Measurements from ENCODE around the gene NXNL2.

The NXNL2 gene

DNA sequence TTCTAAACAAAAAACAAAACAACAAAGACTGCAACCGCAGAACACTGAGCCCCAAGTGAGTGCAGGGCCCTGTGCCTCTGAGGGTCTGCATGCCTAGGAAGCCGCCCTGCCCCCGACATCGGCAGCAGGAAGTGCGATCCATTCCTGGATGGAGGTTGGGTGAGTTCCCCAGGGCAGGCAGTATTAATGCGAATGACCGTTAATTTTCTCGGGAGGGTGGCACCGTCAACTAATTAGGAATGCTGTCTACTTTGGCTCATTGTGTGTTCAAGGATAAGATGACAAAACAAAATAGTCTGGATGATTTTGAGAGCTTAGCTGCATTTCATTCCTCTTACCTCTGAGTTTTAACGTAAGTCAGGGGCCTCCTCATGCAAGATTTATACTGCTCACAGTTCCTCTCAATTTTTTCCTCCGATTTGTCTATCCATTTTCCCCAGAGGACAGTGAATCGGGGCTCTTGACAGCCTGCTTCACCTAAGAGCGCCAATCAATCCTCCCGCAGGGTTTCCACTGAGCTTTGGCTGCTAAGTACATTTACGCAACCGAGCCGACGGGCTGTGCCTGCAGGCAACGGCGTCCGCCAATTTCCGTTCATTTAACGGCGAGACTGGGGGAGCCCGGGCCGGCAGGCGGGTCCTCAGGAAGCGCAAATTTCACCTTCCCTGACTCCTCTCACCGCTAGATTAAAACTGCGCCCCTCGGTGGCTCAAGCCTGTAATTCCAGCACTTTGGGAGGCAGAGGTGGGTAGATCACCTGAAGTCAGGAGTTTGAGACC lies 2.9 kb upstream of the NXNL2 start:
- DNase-seq: peak in 1 of 5 experiments; percentile 19

DNA sequence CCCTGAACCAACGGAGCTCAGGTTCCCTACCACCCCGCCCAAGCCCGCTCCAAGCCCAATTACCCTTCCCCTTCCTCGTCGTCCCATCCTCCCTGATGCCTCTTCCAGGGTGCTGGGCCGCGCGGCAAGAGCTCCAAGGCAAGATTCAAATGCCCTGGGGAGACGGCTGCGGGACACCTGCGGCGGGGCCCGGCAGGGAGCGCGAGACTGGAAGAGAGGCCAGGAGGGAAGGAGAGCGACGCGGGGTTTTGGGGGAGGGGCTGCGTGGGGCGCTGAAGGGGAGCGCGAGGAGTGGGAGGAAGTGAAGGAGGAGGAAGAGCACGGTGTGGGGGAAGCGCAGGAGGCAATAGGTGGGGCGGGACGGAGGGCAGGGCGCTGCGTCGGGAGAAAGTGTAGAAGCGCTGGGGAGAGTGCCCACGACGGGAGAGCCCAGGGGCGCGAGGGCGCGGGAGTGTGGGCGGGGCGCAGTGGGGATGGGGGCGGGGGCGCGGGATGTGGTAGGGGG lies 975 bp upstream of the NXNL2 start:
- no peak for DNase-seq

DNA sequence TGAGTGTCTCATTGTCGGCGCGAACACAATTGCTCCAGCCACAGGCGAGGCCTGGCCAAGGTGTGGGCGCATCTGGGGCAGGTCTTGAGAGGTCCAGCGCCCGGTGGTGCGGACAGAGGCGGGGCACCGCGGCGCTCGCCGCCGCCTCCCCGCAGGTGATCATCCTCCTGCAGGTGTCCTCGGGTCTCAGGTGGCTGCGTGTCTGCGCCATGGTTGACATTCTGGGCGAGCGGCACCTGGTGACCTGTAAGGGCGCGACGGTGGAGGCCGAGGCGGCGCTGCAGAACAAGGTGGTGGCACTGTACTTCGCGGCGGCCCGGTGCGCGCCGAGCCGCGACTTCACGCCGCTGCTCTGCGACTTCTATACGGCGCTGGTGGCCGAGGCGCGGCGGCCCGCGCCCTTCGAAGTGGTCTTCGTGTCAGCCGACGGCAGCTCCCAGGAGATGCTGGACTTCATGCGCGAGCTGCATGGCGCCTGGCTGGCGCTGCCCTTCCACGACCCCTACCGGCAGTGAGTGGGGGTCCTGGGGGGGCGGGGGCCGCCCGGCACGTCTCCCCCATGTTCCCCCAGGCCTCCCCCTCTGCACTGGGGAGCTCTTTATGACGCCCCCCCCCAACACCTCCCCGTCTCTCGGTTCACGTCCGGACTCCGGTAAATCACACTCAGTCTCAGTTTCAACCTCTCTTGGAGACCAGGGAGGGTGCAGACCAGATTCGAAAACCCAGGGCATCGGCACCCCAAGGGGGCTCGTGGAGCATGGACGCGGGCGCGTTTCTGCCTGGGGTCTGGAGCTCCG lies 446 bp downstream of the NXNL2 start:
- peak in 2 of 5 experiments; percentile 7 to 23 for DNase-seq

DNA sequence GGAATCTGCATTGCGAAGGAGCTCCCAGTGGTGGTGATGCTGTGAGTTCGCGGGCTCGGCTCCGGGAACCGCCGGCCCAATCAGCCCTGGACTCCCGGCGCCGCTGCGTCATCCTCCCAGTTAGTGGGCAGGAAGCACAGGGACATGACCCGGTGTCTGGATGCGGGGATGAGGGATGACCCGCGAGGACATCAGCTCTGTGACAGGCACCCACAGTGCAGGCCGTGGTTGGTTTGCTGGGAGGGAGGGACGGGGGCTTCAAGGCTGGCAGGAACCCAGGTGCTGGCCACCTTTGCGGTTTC lies 996 bp downstream of the NXNL2 start:
- no peak for DNase-seq

DNA sequence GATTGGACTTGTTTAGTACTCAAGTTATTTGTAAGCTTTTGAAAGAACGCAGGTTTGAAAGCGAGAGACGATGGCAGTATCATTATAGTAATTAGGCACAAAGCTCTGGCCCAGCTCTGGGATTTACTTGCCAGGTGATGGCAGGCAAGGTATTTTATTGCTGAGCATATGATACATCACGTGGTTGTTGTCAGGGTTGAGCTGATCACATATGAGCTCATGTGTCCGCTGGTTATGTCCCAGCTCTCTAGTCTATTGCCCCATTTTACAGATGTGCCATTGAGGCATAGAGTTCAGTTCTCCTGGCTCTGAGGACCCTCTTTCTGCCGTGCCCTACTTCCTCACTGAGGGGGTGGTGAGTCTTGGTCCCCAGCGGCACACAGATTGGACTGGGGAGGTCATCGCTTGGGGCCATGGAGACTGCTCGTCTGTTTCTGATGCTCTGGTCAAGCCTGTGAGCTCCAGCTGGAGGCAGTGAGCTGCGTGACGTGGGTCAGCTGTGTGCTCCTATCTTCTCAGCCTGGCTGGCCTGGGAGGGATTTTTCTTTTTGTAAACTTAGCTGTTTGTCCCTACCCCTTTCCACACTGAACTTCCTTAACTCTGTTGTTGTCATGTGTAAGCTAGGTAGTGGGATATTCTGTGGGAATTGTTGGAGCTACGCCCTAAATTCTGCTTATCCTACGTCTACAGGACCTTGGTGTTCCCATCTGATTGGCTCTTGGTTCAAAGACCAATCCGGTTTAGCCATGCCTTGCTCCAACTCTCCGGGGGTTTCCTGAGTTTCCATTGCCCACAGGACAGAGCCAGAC lies 2.2 kb downstream of the NXNL2 start:
- no peak for DNase-seq

- peak in 2 of 5 experiments; percentile 4 to 82 for DNase-seq
Observed at GRCh38 chr9:88537761-88538091, 2.7 kb downstream of the NXNL2 start.

DNA sequence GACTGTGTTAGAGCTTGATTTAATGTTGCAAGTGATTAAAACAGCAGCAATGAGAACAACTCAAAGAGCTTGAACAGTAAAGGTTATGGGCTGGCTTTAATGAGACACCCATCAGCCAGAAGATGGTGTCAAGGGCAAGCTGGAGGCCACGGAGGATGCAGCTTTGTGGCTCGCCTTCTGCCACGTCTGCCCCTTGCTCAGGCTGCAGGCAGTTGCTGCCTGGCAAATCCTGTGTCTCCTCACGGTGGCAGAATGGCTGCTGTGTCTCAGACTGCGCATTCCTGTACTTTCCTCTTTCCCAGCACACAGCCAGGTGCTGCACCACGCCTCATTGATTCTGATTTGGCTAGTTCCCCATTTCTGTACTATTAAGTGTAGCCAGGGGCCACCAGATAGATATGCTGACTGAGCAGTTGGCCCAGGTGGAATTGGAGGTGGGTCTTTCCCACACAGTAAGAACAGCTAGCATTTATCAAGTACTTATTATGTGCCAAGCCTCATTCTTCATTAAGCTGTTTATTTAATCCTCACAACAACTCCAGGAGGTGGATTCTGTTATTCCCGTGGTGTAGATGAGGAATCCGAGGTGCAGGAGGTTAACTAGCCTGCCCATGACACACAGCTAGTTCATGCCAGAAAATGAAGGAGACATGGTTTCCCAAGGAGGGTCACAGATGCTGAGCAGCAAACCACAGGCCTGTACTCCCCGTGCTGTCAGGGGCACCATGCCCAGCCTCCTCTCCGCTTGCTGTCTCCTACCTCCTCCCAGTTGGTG lies 3.5 kb downstream of the NXNL2 start:
- DNase-seq: no peak

DNA sequence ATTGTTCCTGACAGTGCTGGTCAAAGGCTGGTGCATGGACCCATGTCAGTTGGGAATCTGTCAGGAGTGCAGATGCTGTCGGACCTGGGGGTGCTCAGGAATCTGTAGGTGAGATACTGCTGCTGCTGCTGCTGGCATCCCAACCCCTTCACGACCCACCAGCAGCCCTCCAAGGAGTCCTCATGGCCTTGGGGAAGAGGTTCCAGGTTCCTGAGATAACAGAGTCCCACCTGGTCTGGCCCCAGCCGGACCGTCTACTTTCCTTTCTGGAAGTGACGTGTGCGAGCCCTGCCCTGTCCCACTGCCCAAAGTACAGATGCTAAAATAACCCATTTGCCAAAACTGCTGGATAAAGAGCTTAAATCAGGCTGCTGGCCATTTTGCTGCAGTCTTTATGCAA lies 4.3 kb downstream of the NXNL2 start:
- no peak for DNase-seq

DNA sequence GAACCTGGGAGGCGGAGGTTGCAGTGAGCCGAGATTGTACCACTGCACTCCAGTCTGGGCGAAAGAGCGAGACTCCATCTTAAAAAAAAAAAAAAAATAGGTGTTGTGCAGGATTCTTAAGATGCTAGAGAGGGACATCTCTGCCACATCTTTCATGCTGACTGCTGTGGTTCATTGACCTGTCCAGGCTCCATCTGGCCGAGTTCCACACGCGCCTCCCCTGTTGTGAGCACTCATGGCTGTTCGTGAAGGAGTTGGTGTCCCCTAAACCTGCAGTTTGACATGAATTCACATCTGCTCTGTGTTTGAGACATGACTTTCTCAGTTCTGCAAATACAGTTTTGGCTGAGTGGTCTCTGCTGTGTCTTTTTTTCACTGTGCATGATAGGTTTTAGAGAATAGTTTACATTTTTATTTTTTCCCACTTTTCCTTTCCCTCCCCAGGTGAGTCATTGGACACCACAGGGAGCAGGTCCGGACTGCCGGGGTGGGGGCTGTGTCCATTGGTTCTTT lies 5.3 kb downstream of the NXNL2 start:
- DNase-seq: no peak

DNA sequence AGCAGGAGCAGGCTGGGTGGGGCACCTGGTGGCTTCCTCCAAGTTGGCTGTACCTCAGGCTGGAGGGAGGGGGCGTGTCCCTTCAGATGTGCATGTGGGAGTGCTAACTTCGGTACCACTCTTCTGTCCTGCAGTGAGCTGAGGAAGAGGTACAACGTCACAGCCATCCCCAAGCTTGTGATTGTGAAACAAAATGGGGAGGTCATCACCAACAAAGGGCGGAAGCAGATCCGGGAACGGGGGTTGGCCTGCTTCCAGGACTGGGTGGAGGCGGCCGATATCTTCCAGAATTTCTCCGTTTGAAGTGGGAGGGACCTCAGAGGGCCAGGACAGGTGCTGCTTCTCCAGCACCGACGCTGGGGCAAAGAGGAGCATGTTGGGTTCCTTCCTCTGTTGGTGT lies 9.3 kb downstream of the NXNL2 start:
- no peak for DNase-seq

- no peak for DNase-seq
Observed at GRCh38 chr9:88551546-88552137, 16.7 kb downstream of the NXNL2 start.

GRCh38 chr9:88553350-88553749 lies 18.4 kb downstream of the NXNL2 start:
- DNase-seq: no peak

DNA sequence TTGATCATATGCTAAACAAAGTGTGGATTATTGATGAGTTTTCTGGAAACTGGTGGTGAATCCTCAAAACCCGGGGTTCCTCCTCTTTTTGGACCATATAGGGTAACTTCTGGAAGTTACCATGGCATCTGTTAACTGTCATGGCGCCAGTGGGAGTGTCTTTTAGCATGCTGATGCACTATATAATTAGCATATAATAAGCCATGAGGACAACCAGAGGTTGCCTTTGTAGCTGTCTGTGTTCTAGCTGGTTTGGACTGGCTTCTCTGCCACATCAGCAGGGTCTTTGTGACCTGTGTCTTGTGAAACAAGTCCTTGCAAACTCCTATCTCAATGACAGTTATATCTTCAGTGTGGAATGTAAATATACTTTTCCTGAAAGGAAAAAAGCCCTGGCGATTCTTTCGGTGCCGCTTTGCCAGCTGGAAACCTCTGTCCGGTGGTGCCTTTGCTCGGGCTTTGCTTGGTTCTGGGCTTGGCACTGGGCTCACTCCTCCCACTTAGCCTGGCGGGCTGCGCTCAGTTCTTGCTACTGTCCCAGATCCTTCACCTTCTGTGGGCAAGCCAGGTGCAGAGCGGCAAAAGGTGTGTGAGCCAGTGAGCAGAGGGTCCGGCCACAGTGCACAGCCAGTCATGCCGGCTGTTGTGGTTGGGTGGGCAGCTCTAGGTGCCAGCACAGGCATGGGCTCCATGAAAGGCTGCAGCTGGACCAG lies 20.4 kb downstream of the NXNL2 start:
- no peak for DNase-seq

GRCh38 chr9:88559661-88560060 lies 24.7 kb downstream of the NXNL2 start:
- DNase-seq: no peak

- DNase-seq: peak in 1 of 5 experiments; percentile 20
Observed at GRCh38 chr9:88567870-88568269, 32.9 kb downstream of the NXNL2 start.

DNA sequence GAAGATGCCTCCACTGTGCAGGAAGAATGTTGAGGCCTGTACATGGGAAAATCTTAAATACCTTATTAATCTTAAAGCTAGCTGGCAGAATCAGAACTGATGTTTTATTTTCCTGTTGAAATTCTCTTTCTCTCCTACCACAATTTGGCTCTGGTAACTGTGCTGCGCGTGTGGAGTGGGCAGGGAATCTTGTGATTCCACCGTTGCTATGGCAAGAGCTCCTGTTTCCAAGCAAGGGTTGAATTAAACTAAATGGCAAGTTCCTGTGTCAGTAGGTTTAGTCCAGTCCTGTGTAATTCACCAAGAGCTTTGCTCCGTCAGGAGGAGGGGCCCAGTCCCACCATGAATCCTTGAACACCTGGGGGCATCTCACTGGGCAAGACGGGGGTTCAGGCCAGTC lies 36.4 kb downstream of the NXNL2 start:
- no peak for DNase-seq

GRCh38 chr9:88572684-88573083 lies 37.7 kb downstream of the NXNL2 start:
- DNase-seq: no peak

DNA sequence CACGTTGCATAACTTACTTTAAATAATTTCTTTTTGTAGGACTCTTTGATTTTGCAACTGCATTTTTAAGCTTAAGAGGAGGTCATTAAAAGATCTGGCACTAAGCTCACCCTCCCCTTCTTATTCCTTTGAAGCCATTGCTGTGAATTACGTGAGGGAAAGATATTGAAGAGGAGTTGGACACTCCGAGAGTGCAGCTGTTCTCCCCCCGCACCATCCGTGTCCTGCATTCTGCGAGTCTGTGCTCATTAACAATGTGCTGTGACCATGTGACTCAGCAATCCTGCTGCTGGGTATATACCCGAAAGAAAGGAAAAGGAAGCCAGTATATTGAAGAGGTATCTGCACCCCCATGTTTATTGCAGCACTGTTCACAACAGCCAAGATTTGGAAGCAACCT lies 40.0 kb downstream of the NXNL2 start:
- no peak for DNase-seq

- no peak for DNase-seq
Observed at GRCh38 chr9:88577256-88578120, 42.5 kb downstream of the NXNL2 start.

Data from T-helper 2 cell (primary cell).